Superior temporal gyrus (tissue), 1 donor: Measurements from ENCODE around the gene ERFL.
"Not testable (repeated sequence)": the region's sequence is repeated elsewhere in the genome, so short reads cannot be mapped to it uniquely, and the experiment has no call there.

Experiments
- DNase-seq: peaks from one replicate; pipeline ENCODE4 v3.0.0-alpha.2; 2016; ENCODE audit errors: extremely low spot score

Gene ERFL

GRCh38 chr19:41877916-41878905, 50.0 kb downstream of the ERFL start:
- DNase-seq = no peak

GRCh38 chr19:41876847-41877832, 51.1 kb downstream of the ERFL start, which contains the start of gene CD79A:
CD79A (plus strand) TSS chr19:41877279; CDS start chr19:41877305, 26 bp downstream.
- DNase-seq = no peak

GRCh38 chr19:41875973-41876372, 52.3 kb downstream of the ERFL start:
- DNase-seq = not testable (repeated sequence)

- DNase-seq = peak; percentile 70
These were observed 55.2 kb downstream of the ERFL start for GRCh38 chr19:41872775-41873647.

GRCh38 chr19:41872384-41872774, 55.9 kb downstream of the ERFL start:
- DNase-seq = no peak

- DNase-seq = no peak
These were observed 56.5 kb downstream of the ERFL start for GRCh38 chr19:41871573-41872383.

GRCh38 chr19:41870401-41870873, 57.8 kb downstream of the ERFL start:
- no peak for DNase-seq

GRCh38 chr19:41869374-41869955, 58.8 kb downstream of the ERFL start:
- DNase-seq = no peak

GRCh38 chr19:41868989-41869300, 59.3 kb downstream of the ERFL start:
- no peak for DNase-seq

GRCh38 chr19:41868120-41868988, 59.9 kb downstream of the ERFL start:
- DNase-seq = no peak

- DNase-seq = no peak
These were observed 62.0 kb downstream of the ERFL start for GRCh38 chr19:41866284-41866683.

GRCh38 chr19:41864374-41864773, 63.9 kb downstream of the ERFL start:
- DNase-seq = no peak

- no peak for DNase-seq
These were observed 64.9 kb downstream of the ERFL start for GRCh38 chr19:41863209-41863931.

GRCh38 chr19:41862445-41862986, 65.7 kb downstream of the ERFL start:
- DNase-seq = no peak

- no peak for DNase-seq
These were observed 66.4 kb downstream of the ERFL start for GRCh38 chr19:41861846-41862245.

GRCh38 chr19:41861116-41861768, 67.0 kb downstream of the ERFL start:
- DNase-seq = no peak

- no peak for DNase-seq
These were observed 67.7 kb downstream of the ERFL start for GRCh38 chr19:41860419-41861115.
